B cell (primary cell): ENCODE data around the gene ZP1. TPM values are rescaled to one million over a fixed set of nuclear protein-coding genes. Genes with fewer than 3 reads are reported as not detected.

Source experiments
- ATAC-seq: fragments of 200-7000 bp; cut with Tn5 transposase; one replicate; pipeline ENCODE4 v1.10.0; 2021; ENCODE audit warnings: low read depth, mild to moderate bottlenecking, moderate number of reproducible peaks, moderate library complexity
- CTCF ChIA-PET: fragments of 350-600 bp; sonication (Branson Sonifier 250); formaldehyde crosslinking; loops from one replicate; lab custom pipeline; 2021; ENCODE audit warnings: antibody characterized with exemption, inconsistent platforms; lab: Charles Lee
- POLR2A ChIA-PET: fragments of 350-600 bp; sonication (Branson Sonifier 250); formaldehyde crosslinking; loops from one replicate; lab custom pipeline; 2021; ENCODE audit warnings: antibody characterized with exemption; lab: Charles Lee
- DNase-seq: peaks from one replicate; pipeline ENCODE4 v3.0.0; 2013
- H2AFZ ChIP-seq: 2 replicates; pipeline ENCODE4 v1.6.1; 2012; ENCODE audit warnings: mild to moderate bottlenecking, low read depth, low read length; ENCODE audit not compliant: insufficient read depth, poor library complexity, severe bottlenecking
- H3K27ac ChIP-seq, 2 donors: 1 replicate in 1 of 2; 2 replicates in 1 of 2; pipeline ENCODE4 v1.5.1; 2012 to 2013; ENCODE audit warnings: low read length in 2 of 2, mild to moderate bottlenecking in 2 of 2, moderate library complexity in 1 of 2
- H3K27me3 ChIP-seq, 4 experiments: fragments of 200-600 bp in 1 of 4; sonication (generic) in 1 of 4; replicated peaks in 1 of 4; 1 replicate in 2 of 4; 2 replicates in 2 of 4; pipeline versions ENCODE4 v1.6.1 to v1.7.0; 2013 to 2016; ENCODE audit warnings: low read length in 3 of 4, mild to moderate bottlenecking in 2 of 4, mixed read lengths in 1 of 4, moderate library complexity in 1 of 4; ENCODE audit not compliant: insufficient read depth in 4 of 4, control insufficient read depth in 3 of 4; ENCODE audit errors: control extremely low read depth in 1 of 4
- H3K36me3 ChIP-seq, 2 experiments: replicated peaks in 1 of 2; 1 replicate in 1 of 2; 2 replicates in 1 of 2; pipeline versions ENCODE4 v1.6.1 to v1.7.1; 2013; ENCODE audit warnings: low read length in 1 of 2; ENCODE audit not compliant: insufficient read depth in 2 of 2, control insufficient read depth in 1 of 2; ENCODE audit errors: control extremely low read depth in 1 of 2, extremely low read depth in 1 of 2
- H3K4me1 ChIP-seq, 2 donors: fragments of 200-600 bp in 1 of 2; sonication (generic) in 1 of 2; 1 replicate in 1 of 2; 2 replicates in 1 of 2; pipeline versions ENCODE4 v1.5.1 to v1.6.1; 2013 to 2017; ENCODE audit warnings: low read length in 2 of 2; ENCODE audit not compliant: control insufficient read depth in 2 of 2, insufficient read depth in 2 of 2
- H3K4me2 ChIP-seq: replicated peaks from 2 replicates; pipeline ENCODE3; 2012; ENCODE audit warnings: mild to moderate bottlenecking, low read depth, low read length; ENCODE audit not compliant: poor library complexity, severe bottlenecking
- H3K4me3 ChIP-seq, 5 experiments: fragments of 200-600 bp in 1 of 5; sonication (generic) in 1 of 5; 1 replicate in 3 of 5; 2 replicates in 2 of 5; pipeline versions ENCODE4 v1.5.1 to v1.7.0; 2011 to 2016; ENCODE audit warnings: low read length in 4 of 5, mild to moderate bottlenecking in 4 of 5, low read depth in 2 of 5, control low read depth in 1 of 5, moderate library complexity in 1 of 5; ENCODE audit not compliant: insufficient read depth in 1 of 5; ENCODE audit errors: control extremely low read depth in 1 of 5, extremely low read depth in 1 of 5
- H3K79me2 ChIP-seq: fragments of 200-600 bp; sonication (generic); one replicate; pipeline ENCODE4 v1.6.0; 2016; ENCODE audit warnings: low read length; ENCODE audit not compliant: control insufficient read depth, insufficient read depth
- H3K9ac ChIP-seq: fragments of 200-600 bp; sonication (generic); 2 replicates; pipeline ENCODE4 v1.6.1; 2017; ENCODE audit warnings: mild to moderate bottlenecking, low read length, moderate library complexity
- H3K9me3 ChIP-seq, 3 donors: one replicate each; pipeline versions ENCODE4 v1.6.1 to v1.7.1; 2013; ENCODE audit warnings: low read length in 2 of 3; ENCODE audit not compliant: control insufficient read depth in 2 of 3, insufficient read depth in 1 of 3; ENCODE audit errors: control extremely low read depth in 1 of 3
- H4K20me1 ChIP-seq: 2 replicates; pipeline ENCODE4 v1.6.0; 2012; ENCODE audit warnings: mild to moderate bottlenecking, low read length; ENCODE audit not compliant: insufficient read depth, control insufficient read depth, poor library complexity, severe bottlenecking
- H3K27ac Mint-ChIP-seq: one replicate; pipeline ENCODE4 v1.8.0; 2021; ENCODE audit warnings: mixed read lengths
- H3K27me3 Mint-ChIP-seq: one replicate; pipeline ENCODE4 v1.8.0; 2021; ENCODE audit warnings: mixed read lengths
- H3K4me1 Mint-ChIP-seq: one replicate; pipeline ENCODE4 v1.8.0; 2021; ENCODE audit warnings: mixed read lengths
- H3K4me3 Mint-ChIP-seq: one replicate; pipeline ENCODE4 v1.8.0; 2021; ENCODE audit warnings: mixed read lengths
- H3K9me3 Mint-ChIP-seq: one replicate; pipeline ENCODE4 v1.8.0; 2022; ENCODE audit warnings: mixed read lengths; ENCODE audit not compliant: insufficient read depth
- EZH2 ChIP-seq: IDR thresholded peaks from 2 replicates; pipeline ENCODE4 v1.6.1; 2012; ENCODE audit warnings: borderline replicate concordance, low read depth, mild to moderate bottlenecking, moderate library complexity, low read length; ENCODE audit not compliant: insufficient read depth, poor library complexity, severe bottlenecking
- WGBS: methylation state at CpG from one replicate; pipeline ENCODE4 v1.1.5; 2013; ENCODE audit warnings: missing lambda C conversion rate; ENCODE audit not compliant: insufficient coverage; 5-methylcytosine and 5-hydroxymethylcytosine counted together
- intact Hi-C: fragments of 100-400 bp; cut with micrococcal nuclease; formaldehyde crosslinking; loops from one replicate; pipeline ENCODE4 v1.10.0; 2022
- polyA plus RNA-seq: library from polyadenylated mRNA; depleted of rRNA; stranded (reverse); fragments of >200 nt; gene quantifications from 2 replicates; pipeline ENCODE4 v1.2.3, GENCODE V29; 2012
- total RNA-seq, 2 donors: library from RNA; stranded (reverse); fragments of 120-200 nt in 1 of 2; gene quantifications; 1 replicate in 1 of 2; 2 replicates in 1 of 2; pipeline versions ENCODE4 v1.2.3 to v1.2.4, GENCODE V29; 2013 to 2022
- TF ChIP-seq, protein P1 (sequence below): fragments of 200-600 bp; IDR thresholded peaks from one replicate; pipeline ENCODE4 v1.8.0; 2022; ENCODE audit warnings: antibody characterized with exemption, mild to moderate bottlenecking

ZP1 gene
- total and polyA plus RNA-seq, 2 donors (not counting 1 experiment from before 2014, with no cell fraction given) = 0.06 TPM; not detected in 1

DNA sequence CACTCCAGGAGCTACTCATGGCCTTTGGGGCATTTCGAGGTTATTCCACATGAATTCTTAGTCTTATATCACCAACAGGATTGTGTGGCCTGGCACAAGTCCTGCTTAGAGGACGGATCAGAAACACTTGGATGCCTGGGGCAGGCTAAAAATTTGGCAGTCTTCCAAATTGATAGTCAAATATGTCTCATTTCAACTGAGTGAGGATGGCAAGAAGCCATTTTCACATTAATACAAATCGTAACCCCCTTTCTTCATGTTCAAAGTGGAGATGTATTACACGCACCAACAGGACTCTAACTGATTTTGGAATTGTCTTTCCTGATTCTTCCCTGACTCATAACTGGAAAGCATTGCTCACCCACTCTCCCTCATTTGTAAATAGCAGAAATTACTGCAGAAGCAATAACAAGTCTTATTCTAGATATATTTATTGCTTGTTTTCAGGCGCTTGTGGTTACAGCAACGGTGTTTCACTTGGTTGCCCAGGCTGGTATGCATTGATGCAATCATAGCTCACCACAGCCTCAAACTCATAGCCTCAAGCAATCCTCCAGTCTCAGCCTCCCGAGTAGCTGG lies 35.8 kb upstream of the ZP1 start:
- DNase-seq = no peak
- intact Hi-C loops = loop anchor here (1.0 to 5.0 kb wide), 6 partner anchors 56 to 554 kb away; no protein-coding TSS in a partner anchor
- Histone ChIP-seq H3K4me3 (no peak overlapping the region), H3K27me3 (peaks cover 0 to 8% (median 0%) of the 10 kb centered on the region in 4 experiments), H3K36me3 (no peaks in the 10 kb centered on the region), H2AFZ (no peak overlapping the region), H3K9me3 (no peaks in the 10 kb centered on the region), H3K79me2 (no peaks in the 10 kb centered on the region), H3K4me1 (peaks cover 0 to 5% of the 10 kb centered on the region in 2 donors), H3K9ac (no peak overlapping the region), H3K4me2 (no peak overlapping the region), H3K27ac (no peak overlapping the region), H4K20me1 (no peaks in the 10 kb centered on the region)
- Mint-ChIP-seq H3K9me3 (no peaks in the 10 kb centered on the region), H3K27ac (no peak overlapping the region), H3K4me1 (peaks cover 5% of the 10 kb centered on the region), H3K4me3 (no peak overlapping the region), H3K27me3 (peaks cover 20% of the 10 kb centered on the region)
- whole genome bisulfite sequencing = 57% methylated on average over 2 of the region's 7 CpGs
- no peak for ATAC-seq
- no peak for TF ChIP-seq EZH2
- TF ChIP-seq, protein P1, sequence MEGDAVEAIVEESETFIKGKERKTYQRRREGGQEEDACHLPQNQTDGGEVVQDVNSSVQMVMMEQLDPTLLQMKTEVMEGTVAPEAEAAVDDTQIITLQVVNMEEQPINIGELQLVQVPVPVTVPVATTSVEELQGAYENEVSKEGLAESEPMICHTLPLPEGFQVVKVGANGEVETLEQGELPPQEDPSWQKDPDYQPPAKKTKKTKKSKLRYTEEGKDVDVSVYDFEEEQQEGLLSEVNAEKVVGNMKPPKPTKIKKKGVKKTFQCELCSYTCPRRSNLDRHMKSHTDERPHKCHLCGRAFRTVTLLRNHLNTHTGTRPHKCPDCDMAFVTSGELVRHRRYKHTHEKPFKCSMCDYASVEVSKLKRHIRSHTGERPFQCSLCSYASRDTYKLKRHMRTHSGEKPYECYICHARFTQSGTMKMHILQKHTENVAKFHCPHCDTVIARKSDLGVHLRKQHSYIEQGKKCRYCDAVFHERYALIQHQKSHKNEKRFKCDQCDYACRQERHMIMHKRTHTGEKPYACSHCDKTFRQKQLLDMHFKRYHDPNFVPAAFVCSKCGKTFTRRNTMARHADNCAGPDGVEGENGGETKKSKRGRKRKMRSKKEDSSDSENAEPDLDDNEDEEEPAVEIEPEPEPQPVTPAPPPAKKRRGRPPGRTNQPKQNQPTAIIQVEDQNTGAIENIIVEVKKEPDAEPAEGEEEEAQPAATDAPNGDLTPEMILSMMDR = no peak
- ChIA-PET POLR2A (interaction anchor here (1.3 to 1.4 kb wide), 2 partner anchors 67 to 82 kb away, joined by 3 to 4 read pairs; partner anchors contain the start of gene TMEM109), CTCF (interaction anchor here (0.6 to 5.6 kb wide), 47 partner anchors 9 to 685 kb away, joined by 3 to 80 read pairs (median 4); partner anchors contain the start of genes CCDC86, PTGDR2, TMEM109 and TMEM216)

- TF ChIP-seq, protein P1 = no peak
- no peak for TF ChIP-seq EZH2
- Histone ChIP-seq H3K27ac (no peak overlapping the region), H2AFZ (no peak overlapping the region), H3K36me3 (no peaks in the 10 kb centered on the region), H3K79me2 (no peaks in the 10 kb centered on the region), H4K20me1 (no peaks in the 10 kb centered on the region), H3K4me1 (peaks cover 0 to 5% of the 10 kb centered on the region in 2 donors), H3K4me3 (no peak overlapping the region), H3K27me3 (peaks cover 0 to 8% (median 0%) of the 10 kb centered on the region in 4 experiments), H3K9me3 (no peaks in the 10 kb centered on the region), H3K9ac (no peak overlapping the region), H3K4me2 (no peak overlapping the region)
- H3K9me3 Mint-ChIP-seq = no peaks in the 10 kb centered on the region
- ATAC-seq (no peak), DNase-seq (no peak)
- ChIA-PET POLR2A (no interaction called here), CTCF (no interaction called here)
- H3K4me1 Mint-ChIP-seq = peaks cover 5% of the 10 kb centered on the region
- H3K27ac Mint-ChIP-seq = no peak overlapping the region
- WGBS = 85% methylated on average over 5 of the region's 7 CpGs
- peaks cover 15% of the 10 kb centered on the region for H3K27me3 Mint-ChIP-seq
- no peak overlapping the region for H3K4me3 Mint-ChIP-seq
- intact Hi-C loops = loop anchor here (5.0 kb wide), 1 partner anchor 337 kb away; no protein-coding TSS in a partner anchor
Observed at GRCh38 chr11:60834742-60835533, 32.4 kb upstream of the ZP1 start.
